Aorta (tissue), 5 donors: ENCODE measurements around the gene GBA2. TPM values are rescaled to one million over a fixed set of nuclear protein-coding genes. Genes with fewer than 3 reads are reported as not detected.

Source experiments
- ATAC-seq: fragments of 200-7000 bp; cut with Tn5 transposase; one replicate; pipeline ENCODE4 v1.9.1; 2022; ENCODE audit warnings: moderate library complexity; ENCODE audit not compliant: low FRiP score
- DNase-seq, 2 donors: peaks; one replicate each; pipeline ENCODE4 v3.0.0-alpha.2; 2020
- H3K27ac ChIP-seq, 2 donors: one replicate each; pipeline ENCODE4 v1.5.1; 2013; ENCODE audit warnings: low read length in 2 of 2, mild to moderate bottlenecking in 2 of 2, moderate library complexity in 2 of 2, control low read depth in 1 of 2, inconsistent platforms in 1 of 2, low read depth in 1 of 2
- H3K27me3 ChIP-seq, 2 donors: one replicate each; pipeline ENCODE4 v1.6.1; 2013; ENCODE audit warnings: control low read depth in 1 of 2, low read length in 1 of 2, mild to moderate bottlenecking in 1 of 2, moderate library complexity in 1 of 2; ENCODE audit not compliant: insufficient read depth in 2 of 2, control insufficient read depth in 1 of 2
- H3K36me3 ChIP-seq, 2 donors: one replicate each; pipeline ENCODE4 v1.6.1; 2013; ENCODE audit warnings: control low read depth in 1 of 2, low read length in 1 of 2, mild to moderate bottlenecking in 1 of 2; ENCODE audit not compliant: insufficient read depth in 2 of 2, control insufficient read depth in 1 of 2
- H3K4me1 ChIP-seq, 2 donors: one replicate each; pipeline ENCODE4 v1.6.1; 2013; ENCODE audit warnings: low read length in 2 of 2, control low read depth in 1 of 2, mild to moderate bottlenecking in 1 of 2, moderate library complexity in 1 of 2; ENCODE audit not compliant: insufficient read depth in 2 of 2, control insufficient read depth in 1 of 2
- H3K4me3 ChIP-seq, 2 donors: one replicate each; pipeline ENCODE4 v1.5.1; 2013; ENCODE audit warnings: low read length in 2 of 2, control low read depth in 1 of 2, mild to moderate bottlenecking in 1 of 2
- H3K9me3 ChIP-seq: one replicate; pipeline ENCODE4 v1.6.1; 2013; ENCODE audit warnings: mild to moderate bottlenecking, low read length; ENCODE audit not compliant: control insufficient read depth
- WGBS, 2 donors: extraction: QIAGEN DNeasy Blood & Tissue Kit; methylation state at CpG; one replicate each; pipeline ENCODE4 v1.1.7; 2013; 5-methylcytosine and 5-hydroxymethylcytosine counted together
- intact Hi-C, 2 donors: fragments of 100-400 bp; cut with DNase I; formaldehyde crosslinking; loops; one replicate each; pipeline versions ENCODE4 v1.14.2 to v1.15.0; 2022
- polyA plus RNA-seq, 2 donors: library from polyadenylated mRNA; stranded (reverse); fragments of 200-250 nt; gene quantifications; one replicate each; pipeline ENCODE4 v1.2.3, GENCODE V29; 2013
- total RNA-seq, 2 donors: library from RNA; stranded (reverse); fragmentation: NEBNext Ultra II Directional; extraction: Animal tissue kit (Norgen Biotek cat#: 25700); gene quantifications; one replicate each; pipeline ENCODE4 v1.2.1, GENCODE V29; 2021
- donor health status: healthy with polysubstance abuse.
- donor health status: Bipolar disorder and iron deficiency.
- donor health status: DM: no; HTN: no; CAD: no.
- donor health status: DM: no; HTN: no; CAD: no.
- donor health status: DM: yes; HTN: yes; CAD: no.

The GBA2 gene
- total and polyA plus RNA-seq, 4 donors = 18.5 to 122 (median 83.8) TPM

GRCh38 chr9:35695943-35696401, 53.1 kb downstream of the GBA2 start:
- Histone ChIP-seq H3K4me3 (no peak overlapping the region), H3K27me3 (no peaks in the 10 kb centered on the region), H3K36me3 (peaks cover 6 to 27% of the 10 kb centered on the region in 2 donors), H3K4me1 (no peaks in the 10 kb centered on the region), H3K9me3 (no peaks in the 10 kb centered on the region), H3K27ac (peak overlapping the region; percentile 97 to 99)
- intact Hi-C loops = no loop called here
- WGBS, 2 donors = 66 to 70% methylated on average over 3 of the region's 3 CpGs
- DNase-seq (peak in 1 of 2 donors; percentile 10), ATAC-seq (no peak)

GRCh38 chr9:35691757-35692301, 57.2 kb downstream of the GBA2 start:
- Histone ChIP-seq H3K36me3 (no peaks in the 10 kb centered on the region), H3K27ac (peak overlapping the region; percentile 76 to 100), H3K9me3 (no peaks in the 10 kb centered on the region), H3K27me3 (no peaks in the 10 kb centered on the region), H3K4me3 (no peak overlapping the region), H3K4me1 (no peaks in the 10 kb centered on the region)
- intact Hi-C loops = loop anchor here in 1 of 2 donors (2.0 kb wide), 1 partner anchor 37 kb away; no protein-coding TSS in a partner anchor
- ATAC-seq = peak; percentile 49
- peak in 1 of 2 donors; percentile 65 for DNase-seq
- 9 to 10% methylated on average over 13 of the region's 13 CpGs for WGBS, 2 donors

GRCh38 chr9:35691334-35691650, 57.7 kb downstream of the GBA2 start:
- intact Hi-C loops = loop anchor here in 1 of 2 donors (2.0 kb wide), 1 partner anchor 38 kb away; no protein-coding TSS in a partner anchor
- 2% methylated on average over 10 of the region's 10 CpGs for WGBS, 2 donors
- H3K4me1 ChIP-seq = no peaks in the 10 kb centered on the region
- ATAC-seq = no peak
- H3K36me3 ChIP-seq = no peaks in the 10 kb centered on the region
- peak overlapping the region; percentile 76 to 100 for H3K27ac ChIP-seq
- no peaks in the 10 kb centered on the region for H3K9me3 ChIP-seq
- peak overlapping the region; percentile 44 to 95 for H3K4me3 ChIP-seq
- DNase-seq = no peak
- no peaks in the 10 kb centered on the region for H3K27me3 ChIP-seq

- Histone ChIP-seq H3K36me3 (no peaks in the 10 kb centered on the region), H3K4me1 (no peaks in the 10 kb centered on the region), H3K27ac (peak overlapping the region; percentile 76 to 100), H3K9me3 (no peaks in the 10 kb centered on the region), H3K4me3 (peak overlapping the region; percentile 44 to 95), H3K27me3 (no peaks in the 10 kb centered on the region)
- peak; percentile 79 for ATAC-seq
- 0 to 1% methylated on average over 55 to 61 of the region's 61 CpGs for WGBS, 2 donors
- intact Hi-C loops = loop anchor here in 1 of 2 donors (2.0 kb wide), 1 partner anchor 38 kb away; no protein-coding TSS in a partner anchor
- DNase-seq = peak; percentile 92 to 98
Observed at GRCh38 chr9:35690614-35691333, 58.3 kb downstream of the GBA2 start.

GRCh38 chr9:35690294-35690613, 58.8 kb downstream of the GBA2 start:
- DNase-seq (no peak), ATAC-seq (no peak)
- H3K4me1 ChIP-seq = no peaks in the 10 kb centered on the region
- WGBS, 2 donors = 0 to 1% methylated on average over 21 of the region's 21 CpGs
- H3K4me3 ChIP-seq = peak overlapping the region; percentile 44 to 95
- intact Hi-C loops = loop anchor here in 1 of 2 donors (2.0 kb wide), 1 partner anchor 39 kb away; no protein-coding TSS in a partner anchor
- peak overlapping the region; percentile 73 to 97 for H3K27ac ChIP-seq
- peaks cover 0 to 2% of the 10 kb centered on the region in 2 donors for H3K36me3 ChIP-seq
- no peaks in the 10 kb centered on the region for H3K27me3 ChIP-seq
- no peaks in the 10 kb centered on the region for H3K9me3 ChIP-seq

GRCh38 chr9:35689542-35690293, 59.3 kb downstream of the GBA2 start, which contains the start of gene TPM2:
TSS of gene TPM2 (minus strand) at chr9:35689925. CDS start at chr9:35689817, 108 bp downstream.
- peak within 1 kb of the TSS; percentile 83 to 100 for H3K27ac ChIP-seq
- WGBS, 2 donors = 2 to 4% methylated on average over 44 to 61 of the region's 61 CpGs
- no peaks in the 10 kb centered on the region for H3K27me3 ChIP-seq
- no peaks in the 10 kb centered on the region for H3K9me3 ChIP-seq
- DNase-seq (peak; percentile 90 to 96), ATAC-seq (peak; percentile 83)
- intact Hi-C loops = loop anchor here in 1 of 2 donors (2.0 kb wide), 2 partner anchors 29 to 39 kb away; no protein-coding TSS in a partner anchor
- peak within 1 kb of the TSS; percentile 91 to 95 for H3K4me3 ChIP-seq
- no peaks in the 10 kb centered on the region for H3K4me1 ChIP-seq
- peaks cover 0 to 8% of the 10 kb centered on the region in 2 donors for H3K36me3 ChIP-seq

- ATAC-seq = no peak
- H3K27ac ChIP-seq = peak overlapping the region; percentile 83 to 87
- intact Hi-C loops = loop anchor here in 1 of 2 donors (2.0 kb wide), 1 partner anchor 28 kb away; no protein-coding TSS in a partner anchor
- H3K36me3 ChIP-seq = peaks cover 0 to 17% of the 10 kb centered on the region in 2 donors
- WGBS, 2 donors = 3 to 6% methylated on average over 12 of the region's 12 CpGs
- no peak for DNase-seq
- no peaks in the 10 kb centered on the region for H3K4me1 ChIP-seq
- H3K27me3 ChIP-seq = no peaks in the 10 kb centered on the region
- H3K4me3 ChIP-seq = peak overlapping the region; percentile 91 to 95
- no peaks in the 10 kb centered on the region for H3K9me3 ChIP-seq
Observed at GRCh38 chr9:35688558-35689541, 60.2 kb downstream of the GBA2 start.
